Measurements from ENCODE around the gene NINJ1. TPM values are rescaled to one million over a fixed set of nuclear protein-coding genes. Genes with fewer than 3 reads are reported as not detected.
A peak's percentile ranks its signal among the peaks of the same experiment; 100 is the strongest.

The NINJ1 gene
- total and polyA plus RNA-seq, 2 of the 4 experiments (the other 2 are of a cell fraction), result 21.9 to 38.8 TPM

DNA sequence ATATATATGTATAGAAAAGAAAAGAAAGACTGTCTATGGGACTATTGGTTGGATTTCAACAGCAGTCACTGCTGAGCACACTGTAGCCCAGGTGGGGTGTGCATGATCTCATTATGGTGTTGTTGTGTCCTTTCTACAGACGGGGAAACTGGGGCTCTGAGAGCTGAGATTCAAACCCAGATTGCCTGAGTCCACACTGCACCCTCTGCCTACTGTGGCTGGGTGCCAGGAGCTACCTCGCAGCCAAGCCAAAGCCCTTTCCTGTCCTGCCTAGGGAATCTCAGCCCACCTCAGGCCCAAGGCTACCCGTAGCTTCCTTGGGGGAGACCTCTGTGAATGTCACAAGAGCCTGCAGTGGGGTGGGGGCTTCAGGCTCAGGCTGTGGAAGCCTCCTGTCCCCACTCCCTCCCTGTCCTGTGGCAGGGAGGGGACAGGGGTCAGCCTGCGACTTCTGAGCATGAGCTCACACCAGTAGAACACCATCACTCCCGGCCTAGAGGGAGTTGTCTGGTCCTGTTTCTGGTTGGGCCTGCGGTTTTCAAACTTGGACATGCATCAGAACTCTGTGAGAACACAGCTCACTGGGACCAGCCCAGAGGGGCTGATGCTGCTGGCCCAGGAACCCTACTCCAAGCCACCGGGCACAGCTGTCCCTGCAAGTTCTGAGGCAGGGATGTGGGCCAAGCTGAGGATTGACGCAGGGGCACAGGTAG lies 7.9 kb upstream of the NINJ1 start:
- Histone ChIP-seq H4K20me1 (ENCODE audit: insufficient read depth, low read length) (no peaks in the 10 kb centered on the region), H3K9me1 (ENCODE audit: insufficient read depth, low read length) (no peaks in the 10 kb centered on the region; the same call in 1 of the 2 replicates), H4K5ac (ENCODE audit: low read depth, low read length) (no peak overlapping the region), H3K18ac (ENCODE audit: low read depth, low read length) (no peak overlapping the region), H2BK15ac (ENCODE audit: low read depth, low read length) (no peak overlapping the region), H3K9me3 (ENCODE audit: control insufficient read depth, insufficient read depth, low read length) (0 out of 2 replicates have a peak, but pooled peaks cover 3% of the 10 kb centered on the region), H3K79me1 (ENCODE audit: low read depth in 1 of 2, low read length in 2 of 2) (no peaks in the 10 kb centered on the region), H2BK5ac (ENCODE audit: low read depth, low read length, poor library complexity, severe bottlenecking) (no peak overlapping the region), H3K4me3 (ENCODE audit: insufficient read depth, low read depth, low read length) (no peak overlapping the region), H3K56ac (ENCODE audit: extremely low read depth, insufficient read depth, low read length) (no peak overlapping the region), H3K23ac (ENCODE audit: low read depth, low read length) (no peak overlapping the region), H3K9ac (ENCODE audit: low read depth, low read length) (no peak overlapping the region), H4K91ac (ENCODE audit: insufficient read depth, low read depth, low read length) (no peak overlapping the region), H2BK120ac (ENCODE audit: low read depth, low read length) (no peak overlapping the region; the same call in 1 of the 2 replicates), H3K4me2 (ENCODE audit: low read depth, low read length) (no peak overlapping the region), H3K27me3 (ENCODE audit: control insufficient read depth, insufficient read depth, low read length) (no peaks in the 10 kb centered on the region), H3K27ac (ENCODE audit: insufficient read depth, low read length) (no peak overlapping the region), H2AFZ (replicated peaks; ENCODE audit: low read length, poor library complexity) (no peak overlapping the region), H3K4me1 (ENCODE audit: control insufficient read depth, insufficient read depth, low read length) (peaks cover 9% of the 10 kb centered on the region), H4K8ac (ENCODE audit: low read depth in 2 of 2, low read length in 2 of 2) (no peak overlapping the region), H2AK9ac (replicated peaks; ENCODE audit: low read depth, low read length, poor library complexity) (peak overlapping the region; percentile 21), H3K36me3 (ENCODE audit: control insufficient read depth, insufficient read depth, low read length) (no peaks in the 10 kb centered on the region), H2AK5ac (ENCODE audit: low read depth, low read length) (no peak overlapping the region), H3K4ac (ENCODE audit: low read depth, low read length) (no peak overlapping the region), H3K14ac (replicated peaks; ENCODE audit: low read depth, low read length) (no peak overlapping the region), H2BK20ac (ENCODE audit: low read depth, low read length) (no peak overlapping the region)
- in situ Hi-C loops (cut with MboI; ENCODE audit: low sequenced_read_pairs), result no loop called here
- DNase-seq, result no peak
- ChIA-PET CTCF (interaction anchor here (1.4 kb wide), 1 partner anchor 12 kb away, joined by 4 read pairs; no protein-coding TSS in a partner anchor), POLR2A (ENCODE audit: unreplicated experiment) (no interaction called here)
- ATAC-seq (ENCODE audit: low read depth), result peak; percentile 50
- intact Hi-C loops (cut with micrococcal nuclease), result no loop called here
- no TSS peak for BruUV-seq (replicated peaks)
- dilution Hi-C loops (cut with HindIII; ENCODE audit: low sequenced_read_pairs, unreplicated experiment), result no loop called here
- 60% methylated on average over 1 of the region's 8 CpGs; no CpG with 5 or more reads in 1 of the 2 experiments for whole genome bisulfite sequencing, 2 experiments (ENCODE audit: extremely low coverage in 2 of 2, insufficient read length in 1 of 2)
- no peak for TF ChIP-seq MAFK (IDR thresholded peaks at IDR 0.05; ENCODE audit: low read depth, low read length)
